Endometrial microvascular endothelial cells (primary cell): ENCODE results near the gene GNB2. TPM values are rescaled to one million over a fixed set of nuclear protein-coding genes. Genes with fewer than 3 reads are reported as not detected.
"Not testable (repeated sequence)": the region's sequence is repeated elsewhere in the genome, so short reads cannot be mapped to it uniquely, and the experiment has no call there.

Source experiments
- in situ Hi-C: cut with HindIII; loops from 2 replicates; pipeline ENCODE4 v1.10.0; 2017; ENCODE audit warnings: low sequenced_read_pairs, low pct_unique_long_range_greater_than_20kb; ENCODE audit errors: inconsistent ontology term
- total RNA-seq: library from RNA; depleted of rRNA; stranded (reverse); fragments of >200 nt; gene quantifications from one replicate; pipeline ENCODE4 v1.2.3, GENCODE V29; 2015; ENCODE audit errors: inconsistent ontology term

Gene GNB2
- total RNA-seq, 1 donor from 2014 or later, result 301 TPM

DNA sequence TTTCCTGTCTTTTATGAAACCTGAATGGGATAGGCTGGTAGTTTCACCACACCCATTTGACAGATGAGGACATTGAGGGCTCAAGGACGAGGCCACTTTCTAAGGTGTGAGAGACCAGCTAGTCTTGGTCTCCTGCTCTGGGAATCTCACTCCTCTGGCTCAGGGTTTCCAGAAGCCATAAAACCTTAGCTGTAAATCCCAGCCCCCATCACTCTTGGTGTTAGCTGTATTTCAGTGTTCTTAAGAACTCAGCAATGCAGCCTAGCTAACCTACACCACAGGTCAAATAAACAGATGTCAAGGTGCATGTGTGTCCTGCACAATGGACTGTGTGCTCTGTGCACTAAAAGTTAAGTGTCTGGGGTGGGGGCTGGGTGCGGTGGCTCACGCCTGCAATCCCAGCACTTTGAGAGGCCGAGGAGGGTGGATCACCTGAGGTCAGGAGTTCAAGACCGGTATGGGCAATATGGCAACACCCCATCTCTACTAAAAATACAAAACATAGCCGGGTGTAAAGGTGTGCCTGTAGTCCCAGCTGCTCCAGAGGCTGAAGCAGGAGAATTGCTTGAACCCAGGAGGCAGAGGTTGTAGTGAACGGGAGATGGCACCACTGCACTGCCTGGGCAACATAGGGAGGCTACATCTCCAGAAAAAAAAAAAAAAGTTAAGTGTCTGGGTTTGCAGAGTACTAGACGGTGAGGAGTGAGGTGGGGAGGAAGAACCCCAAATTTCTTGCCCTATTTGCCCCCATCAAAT lies 46.2 kb downstream of the GNB2 start:
- in situ Hi-C loops, result no loop called here

DNA sequence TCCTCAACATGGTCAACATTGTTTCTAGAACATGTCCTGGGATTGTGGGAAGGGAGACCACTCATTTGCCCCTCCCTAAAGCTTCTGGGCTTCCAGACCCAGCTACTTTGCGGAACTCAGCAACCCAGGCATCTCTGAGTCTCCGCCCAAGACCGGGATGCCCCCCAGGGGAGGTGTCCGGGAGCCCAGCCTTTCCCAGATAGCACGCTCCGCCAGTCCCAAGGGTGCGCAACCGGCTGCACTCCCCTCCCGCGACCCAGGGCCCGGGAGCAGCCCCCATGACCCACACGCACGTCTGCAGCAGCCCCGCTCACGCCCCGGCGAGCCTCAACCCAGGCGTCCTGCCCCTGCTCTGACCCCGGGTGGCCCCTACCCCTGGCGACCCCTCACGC lies 46.7 kb downstream of the GNB2 start, which contains the start of gene EPO:
EPO (plus strand) TSS at position 190 of the 392 bp plus-strand sequence. CDS start 513 bp downstream, outside the sequence.
- in situ Hi-C loops, result no loop called here

DNA sequence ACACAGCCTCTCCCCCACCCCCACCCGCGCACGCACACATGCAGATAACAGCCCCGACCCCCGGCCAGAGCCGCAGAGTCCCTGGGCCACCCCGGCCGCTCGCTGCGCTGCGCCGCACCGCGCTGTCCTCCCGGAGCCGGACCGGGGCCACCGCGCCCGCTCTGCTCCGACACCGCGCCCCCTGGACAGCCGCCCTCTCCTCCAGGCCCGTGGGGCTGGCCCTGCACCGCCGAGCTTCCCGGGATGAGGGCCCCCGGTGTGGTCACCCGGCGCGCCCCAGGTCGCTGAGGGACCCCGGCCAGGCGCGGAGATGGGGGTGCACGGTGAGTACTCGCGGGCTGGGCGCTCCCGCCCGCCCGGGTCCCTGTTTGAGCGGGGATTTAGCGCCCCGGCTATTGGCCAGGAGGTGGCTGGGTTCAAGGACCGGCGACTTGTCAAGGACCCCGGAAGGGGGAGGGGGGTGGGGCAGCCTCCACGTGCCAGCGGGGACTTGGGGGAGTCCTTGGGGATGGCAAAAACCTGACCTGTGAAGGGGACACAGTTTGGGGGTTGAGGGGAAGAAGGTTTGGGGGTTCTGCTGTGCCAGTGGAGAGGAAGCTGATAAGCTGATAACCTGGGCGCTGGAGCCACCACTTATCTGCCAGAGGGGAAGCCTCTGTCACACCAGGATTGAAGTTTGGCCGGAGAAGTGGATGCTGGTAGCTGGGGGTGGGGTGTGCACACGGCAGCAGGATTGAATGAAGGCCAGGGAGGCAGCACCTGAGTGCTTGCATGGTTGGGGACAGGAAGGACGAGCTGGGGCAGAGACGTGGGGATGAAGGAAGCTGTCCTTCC lies 47.3 kb downstream of the GNB2 start:
- in situ Hi-C loops, result no loop called here

DNA sequence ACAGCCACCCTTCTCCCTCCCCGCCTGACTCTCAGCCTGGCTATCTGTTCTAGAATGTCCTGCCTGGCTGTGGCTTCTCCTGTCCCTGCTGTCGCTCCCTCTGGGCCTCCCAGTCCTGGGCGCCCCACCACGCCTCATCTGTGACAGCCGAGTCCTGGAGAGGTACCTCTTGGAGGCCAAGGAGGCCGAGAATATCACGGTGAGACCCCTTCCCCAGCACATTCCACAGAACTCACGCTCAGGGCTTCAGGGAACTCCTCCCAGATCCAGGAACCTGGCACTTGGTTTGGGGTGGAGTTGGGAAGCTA lies 47.9 kb downstream of the GNB2 start:
- in situ Hi-C loops, result no loop called here

DNA sequence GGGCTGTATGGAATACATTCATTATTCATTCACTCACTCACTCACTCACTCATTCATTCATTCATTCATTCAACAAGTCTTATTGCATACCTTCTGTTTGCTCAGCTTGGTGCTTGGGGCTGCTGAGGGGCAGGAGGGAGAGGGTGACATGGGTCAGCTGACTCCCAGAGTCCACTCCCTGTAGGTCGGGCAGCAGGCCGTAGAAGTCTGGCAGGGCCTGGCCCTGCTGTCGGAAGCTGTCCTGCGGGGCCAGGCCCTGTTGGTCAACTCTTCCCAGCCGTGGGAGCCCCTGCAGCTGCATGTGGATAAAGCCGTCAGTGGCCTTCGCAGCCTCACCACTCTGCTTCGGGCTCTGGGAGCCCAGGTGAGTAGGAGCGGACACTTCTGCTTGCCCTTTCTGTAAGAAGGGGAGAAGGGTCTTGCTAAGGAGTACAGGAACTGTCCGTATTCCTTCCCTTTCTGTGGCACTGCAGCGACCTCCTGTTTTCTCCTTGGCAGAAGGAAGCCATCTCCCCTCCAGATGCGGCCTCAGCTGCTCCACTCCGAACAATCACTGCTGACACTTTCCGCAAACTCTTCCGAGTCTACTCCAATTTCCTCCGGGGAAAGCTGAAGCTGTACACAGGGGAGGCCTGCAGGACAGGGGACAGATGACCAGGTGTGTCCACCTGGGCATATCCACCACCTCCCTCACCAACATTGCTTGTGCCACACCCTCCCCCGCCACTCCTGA lies 49.1 kb downstream of the GNB2 start:
- in situ Hi-C loops, result no loop called here

DNA sequence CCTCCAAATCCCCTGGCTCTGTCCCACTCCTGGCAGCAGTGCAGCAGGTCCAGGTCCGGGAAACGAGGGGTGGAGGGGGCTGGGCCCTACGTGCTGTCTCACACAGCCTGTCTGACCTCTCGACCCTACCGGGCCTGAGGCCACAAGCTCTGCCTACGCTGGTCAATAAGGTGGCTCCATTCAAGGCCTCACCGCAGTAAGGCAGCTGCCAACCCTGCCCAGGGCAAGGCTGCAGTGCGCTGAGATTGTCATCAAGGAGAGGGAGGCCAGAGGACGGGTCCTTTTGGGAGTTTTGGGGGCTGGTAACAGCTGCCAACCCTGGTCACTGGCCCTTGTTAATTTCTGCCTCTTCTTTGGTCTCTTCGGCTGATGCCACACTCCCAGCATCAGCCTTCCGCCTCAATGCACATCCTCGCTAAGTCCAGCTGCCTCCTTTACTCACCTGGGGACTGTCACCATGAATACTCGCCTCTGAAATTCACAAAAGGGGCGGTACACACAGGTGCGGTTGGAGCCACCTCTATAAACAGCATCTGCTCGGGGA lies 50.3 kb downstream of the GNB2 start:
- in situ Hi-C loops, result no loop called here

DNA sequence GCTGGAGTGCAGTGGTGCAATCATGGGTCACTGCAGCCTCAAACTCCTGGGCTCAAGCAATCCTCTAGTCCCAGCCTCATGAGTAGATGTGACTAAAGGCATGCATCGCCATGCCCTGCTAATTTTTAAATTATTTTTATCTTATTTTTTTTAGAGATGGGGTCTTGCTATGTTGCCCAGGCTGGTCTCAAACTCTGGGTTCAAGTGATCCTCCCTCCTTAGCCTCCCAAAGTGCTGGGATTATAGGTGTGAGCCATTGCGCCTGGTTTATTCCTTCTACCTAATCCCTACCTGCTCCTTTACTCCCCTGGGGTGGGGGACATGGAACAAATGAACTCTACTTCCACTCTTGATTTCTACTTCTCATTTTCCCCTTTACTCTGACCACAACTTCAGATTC lies 50.8 kb downstream of the GNB2 start:
- in situ Hi-C loops, result not testable (repeated sequence)

DNA sequence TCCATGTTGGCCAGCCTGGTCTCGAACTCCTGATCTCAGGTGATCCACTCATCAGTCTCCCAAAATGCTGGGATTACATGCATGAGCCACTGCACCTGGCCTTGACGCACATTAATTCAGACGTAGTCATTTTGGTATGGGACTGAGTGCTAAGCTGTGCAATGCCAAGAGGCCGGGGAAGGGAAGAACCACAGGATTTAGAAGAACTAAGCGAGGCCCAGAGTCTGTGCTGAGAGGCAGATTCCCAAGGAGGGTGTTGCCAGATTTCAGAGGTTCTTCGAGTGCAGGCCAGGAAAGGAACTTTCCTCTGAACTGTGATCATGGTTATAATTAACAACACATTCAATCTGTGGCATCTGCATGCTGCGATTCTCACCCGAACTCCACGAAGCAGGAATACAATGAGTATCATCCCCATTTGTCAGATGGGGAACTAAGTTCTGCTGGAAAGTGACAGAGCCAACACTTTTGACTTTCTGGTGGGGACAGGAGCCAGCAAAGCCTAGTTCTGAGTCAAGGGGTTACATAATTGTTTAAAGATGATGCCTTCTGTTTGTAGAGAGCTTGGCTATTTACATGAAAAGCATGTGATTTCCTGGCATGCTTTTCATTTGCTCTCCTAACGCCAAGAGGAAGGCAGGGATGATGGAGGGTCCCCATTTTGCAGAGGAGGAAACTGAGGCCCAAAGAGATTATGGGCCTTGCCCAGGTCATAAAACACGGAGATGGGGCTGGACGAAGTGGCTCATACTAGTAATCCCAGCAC lies 53.6 kb downstream of the GNB2 start:
- in situ Hi-C loops, result no loop called here

DNA sequence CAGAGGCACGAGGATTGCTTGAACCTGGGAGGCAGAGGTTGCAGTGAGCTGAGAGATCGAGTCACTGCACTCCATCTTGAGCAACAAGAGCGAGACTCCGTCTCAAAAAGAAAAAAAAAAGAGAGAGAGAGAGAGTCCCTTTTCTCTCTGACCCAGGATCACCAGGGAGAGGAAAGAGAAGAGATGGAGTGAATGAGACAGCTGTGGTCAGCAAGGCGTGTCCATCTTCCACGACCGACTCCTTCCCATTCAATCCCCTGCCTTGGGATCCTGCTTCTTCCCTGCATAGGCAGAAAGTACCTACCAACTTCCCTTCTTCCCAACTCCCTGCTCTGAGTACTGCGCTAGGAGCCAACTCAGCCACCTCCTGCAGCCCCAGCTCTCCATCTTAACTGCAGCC lies 54.7 kb downstream of the GNB2 start:
- in situ Hi-C loops, result no loop called here

Other genes with a start within 250 kb of the GNB2 start
- gene ZCWPW1, start 245.0 kb upstream of the GNB2 start, total RNA-seq, result 0.09 TPM
- gene MEPCE, start 243.9 kb upstream of the GNB2 start, total RNA-seq, result 45.5 TPM
- 34.7 TPM for gene PPP1R35, start 237.2 kb upstream of the GNB2 start, total RNA-seq
- 8.5 TPM for gene SPACDR, start 209.5 kb upstream of the GNB2 start, total RNA-seq
- 60.7 TPM for gene TSC22D4, start 194.5 kb upstream of the GNB2 start, total RNA-seq
- 2.0 TPM for gene NYAP1, start 189.8 kb upstream of the GNB2 start, total RNA-seq
- gene AGFG2, start 134.5 kb upstream of the GNB2 start, total RNA-seq, result 57.6 TPM
- 0.19 TPM for gene SAP25, start 99.8 kb upstream of the GNB2 start, total RNA-seq
- gene LRCH4, start 87.6 kb upstream of the GNB2 start, total RNA-seq, result 45.3 TPM
- gene FBXO24, start 87.4 kb upstream of the GNB2 start, total RNA-seq, result 1.8 TPM
- gene PCOLCE, start 71.4 kb upstream of the GNB2 start, total RNA-seq, result not detected
- 17.6 TPM for gene MOSPD3, start 61.2 kb upstream of the GNB2 start, total RNA-seq
- not detected for gene TFR2, start 32.2 kb upstream of the GNB2 start, total RNA-seq
- not detected for gene ACTL6B, start 17.3 kb upstream of the GNB2 start, total RNA-seq
- 21.2 TPM for gene GIGYF1, start 20.5 kb downstream of the GNB2 start, total RNA-seq
- 51.1 TPM for gene POP7, start 32.4 kb downstream of the GNB2 start, total RNA-seq
- not detected for gene EPO, start 46.7 kb downstream of the GNB2 start, total RNA-seq
- not detected for gene ZAN, start 59.9 kb downstream of the GNB2 start, total RNA-seq
- 78.6 TPM for gene EPHB4, start 153.8 kb downstream of the GNB2 start, total RNA-seq
- 40.0 TPM for gene SLC12A9, start 179.0 kb downstream of the GNB2 start, total RNA-seq
- gene TRIP6, start 193.6 kb downstream of the GNB2 start, total RNA-seq, result 108 TPM
- gene SRRT, start 201.4 kb downstream of the GNB2 start, total RNA-seq, result 80.7 TPM
- gene UFSP1, start 216.0 kb downstream of the GNB2 start, total RNA-seq, result 1.2 TPM
- not detected for gene ACHE, start 222.1 kb downstream of the GNB2 start, total RNA-seq